LNCaP clone FGC (cell line): ENCODE data around the gene ESYT2.

ENCODE experiments used
- DNase-seq: peaks from one replicate; pipeline ENCODE4 v3.0.0-alpha.2; 2011; ENCODE audit warnings: low read depth
- H3K4me3 ChIP-seq: 2 replicates; pipeline ENCODE4 v1.5.1; 2011; ENCODE audit warnings: mild to moderate bottlenecking, low read depth, low read length, control low read depth
- TF ChIP-seq, protein P1 (sequence below): IDR thresholded peaks from 2 replicates; pipeline ENCODE4 v1.5.1; 2012; ENCODE audit warnings: mild to moderate bottlenecking; ENCODE audit not compliant: control insufficient read depth, insufficient read depth; ENCODE audit errors: extremely low read depth

The ESYT2 gene

DNA sequence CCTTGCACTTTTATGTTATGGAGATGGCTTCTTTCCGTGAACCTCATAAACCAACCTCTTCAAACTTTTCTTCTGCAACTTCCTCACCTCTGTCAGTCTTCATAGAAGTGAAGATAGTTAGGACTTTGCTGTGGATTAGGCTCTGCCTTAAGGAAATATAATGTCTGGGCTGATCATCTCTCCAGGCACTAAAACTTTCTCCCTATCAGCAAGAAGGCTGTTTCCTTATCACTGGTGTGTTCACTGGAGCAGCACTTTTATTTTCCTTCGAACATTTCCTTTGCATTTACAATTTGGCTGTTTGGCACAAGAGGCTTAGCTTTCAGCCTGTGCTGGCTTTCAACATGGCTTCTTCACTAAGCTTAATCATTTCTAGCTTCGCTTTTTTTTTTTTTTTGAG, 52.8 kb downstream of the ESYT2 start:
- no peak overlapping the region for H3K4me3 ChIP-seq

DNA sequence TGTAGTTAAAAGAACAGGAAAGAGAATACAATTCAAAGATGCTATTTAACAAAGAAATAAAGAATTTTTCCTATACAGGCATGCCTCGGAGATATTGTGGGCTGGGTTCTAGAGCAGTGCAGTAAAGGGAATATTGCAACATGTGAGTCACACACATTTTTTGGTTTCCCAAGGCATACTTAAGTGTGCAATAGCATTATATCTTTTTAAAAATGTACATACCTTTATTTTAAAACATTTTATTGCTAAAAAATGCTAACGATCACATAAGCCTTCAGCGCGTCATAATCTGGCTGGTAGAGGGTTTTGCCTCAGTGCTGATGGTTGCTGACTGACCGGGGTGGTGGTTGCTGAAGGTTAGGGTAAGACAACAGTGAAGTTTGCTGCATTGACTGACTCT, 54.4 kb downstream of the ESYT2 start:
- no peak overlapping the region for H3K4me3 ChIP-seq
- TF ChIP-seq, protein P1, sequence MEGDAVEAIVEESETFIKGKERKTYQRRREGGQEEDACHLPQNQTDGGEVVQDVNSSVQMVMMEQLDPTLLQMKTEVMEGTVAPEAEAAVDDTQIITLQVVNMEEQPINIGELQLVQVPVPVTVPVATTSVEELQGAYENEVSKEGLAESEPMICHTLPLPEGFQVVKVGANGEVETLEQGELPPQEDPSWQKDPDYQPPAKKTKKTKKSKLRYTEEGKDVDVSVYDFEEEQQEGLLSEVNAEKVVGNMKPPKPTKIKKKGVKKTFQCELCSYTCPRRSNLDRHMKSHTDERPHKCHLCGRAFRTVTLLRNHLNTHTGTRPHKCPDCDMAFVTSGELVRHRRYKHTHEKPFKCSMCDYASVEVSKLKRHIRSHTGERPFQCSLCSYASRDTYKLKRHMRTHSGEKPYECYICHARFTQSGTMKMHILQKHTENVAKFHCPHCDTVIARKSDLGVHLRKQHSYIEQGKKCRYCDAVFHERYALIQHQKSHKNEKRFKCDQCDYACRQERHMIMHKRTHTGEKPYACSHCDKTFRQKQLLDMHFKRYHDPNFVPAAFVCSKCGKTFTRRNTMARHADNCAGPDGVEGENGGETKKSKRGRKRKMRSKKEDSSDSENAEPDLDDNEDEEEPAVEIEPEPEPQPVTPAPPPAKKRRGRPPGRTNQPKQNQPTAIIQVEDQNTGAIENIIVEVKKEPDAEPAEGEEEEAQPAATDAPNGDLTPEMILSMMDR = no peak
- no peak for DNase-seq

More for the DNA sequence above, 52.8 kb downstream of the ESYT2 start:
- no peak for DNase-seq
- TF ChIP-seq, protein P1 = no peak

DNA sequence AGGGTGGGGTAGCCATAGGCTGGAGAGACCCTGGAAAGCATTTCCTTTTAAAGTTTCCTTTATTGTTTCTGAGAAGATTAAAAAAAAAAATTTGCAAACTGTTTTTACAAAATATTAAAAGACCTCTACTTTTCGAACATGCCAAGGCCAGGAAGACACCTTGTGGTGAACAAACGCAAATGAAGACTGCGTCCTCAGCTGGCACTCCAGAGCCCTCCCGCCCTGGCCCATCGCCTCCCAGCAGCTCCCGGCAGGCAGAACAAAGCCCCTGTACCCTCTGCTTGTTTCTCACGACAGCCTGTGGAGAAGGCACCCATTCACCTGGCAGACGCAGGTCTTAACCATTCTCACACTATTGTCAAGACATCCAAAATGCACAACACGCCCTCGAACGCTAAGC, 56.4 kb downstream of the ESYT2 start:
- H3K4me3 ChIP-seq = no peak overlapping the region
- TF ChIP-seq, protein P1 = no peak
- DNase-seq = no peak

DNA sequence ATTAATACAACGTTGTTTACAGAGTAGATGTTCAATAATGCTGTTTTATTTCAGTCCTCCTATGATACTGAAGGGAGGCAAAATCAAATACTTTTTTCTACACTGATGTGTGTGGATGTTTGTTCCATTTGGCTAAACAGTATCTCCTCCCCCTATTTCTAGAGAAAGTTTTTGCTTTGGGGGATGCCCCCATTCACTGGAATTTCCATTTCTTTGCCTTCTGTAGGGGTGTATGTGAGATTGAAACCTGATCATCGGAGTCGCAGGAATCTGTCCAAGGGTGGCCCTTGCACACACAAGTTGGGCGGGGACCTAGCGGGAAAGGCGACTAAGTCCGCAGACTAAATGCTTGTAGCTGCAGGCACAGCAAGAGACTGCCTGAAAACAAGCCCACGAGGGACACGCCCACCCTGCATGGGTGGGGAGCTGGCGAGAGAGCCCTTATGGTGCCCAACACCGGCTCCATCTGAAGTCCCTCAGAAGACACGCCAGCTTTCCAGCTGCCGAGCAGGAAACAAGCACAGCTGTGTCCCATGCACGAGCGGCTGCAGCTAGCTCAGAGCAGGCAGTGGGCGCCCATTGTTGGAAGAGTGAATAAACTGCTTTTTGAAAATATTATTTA, 58.0 kb downstream of the ESYT2 start:
- no peak for DNase-seq
- TF ChIP-seq, protein P1 = no peak
- H3K4me3 ChIP-seq = no peak overlapping the region

DNA sequence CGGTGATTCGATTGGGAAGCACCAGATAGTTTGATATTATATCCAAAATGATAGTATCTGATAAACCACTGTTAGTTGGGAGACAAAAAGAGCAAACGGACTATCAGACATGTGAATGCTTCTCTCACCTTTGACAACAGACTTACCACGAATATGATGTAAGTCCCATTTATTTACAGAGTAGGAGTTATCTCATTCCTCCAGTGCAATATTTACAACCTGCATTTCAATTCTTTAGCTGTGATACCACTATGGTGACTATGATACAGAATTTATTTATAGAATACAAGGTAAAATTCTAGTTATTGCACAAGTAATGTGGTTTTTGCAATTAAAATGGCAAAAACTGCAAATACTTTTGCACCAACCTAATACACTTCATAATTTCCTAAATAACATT, 61.6 kb downstream of the ESYT2 start:
- no peak overlapping the region for H3K4me3 ChIP-seq
- TF ChIP-seq, protein P1 = no peak
- DNase-seq = no peak

DNA sequence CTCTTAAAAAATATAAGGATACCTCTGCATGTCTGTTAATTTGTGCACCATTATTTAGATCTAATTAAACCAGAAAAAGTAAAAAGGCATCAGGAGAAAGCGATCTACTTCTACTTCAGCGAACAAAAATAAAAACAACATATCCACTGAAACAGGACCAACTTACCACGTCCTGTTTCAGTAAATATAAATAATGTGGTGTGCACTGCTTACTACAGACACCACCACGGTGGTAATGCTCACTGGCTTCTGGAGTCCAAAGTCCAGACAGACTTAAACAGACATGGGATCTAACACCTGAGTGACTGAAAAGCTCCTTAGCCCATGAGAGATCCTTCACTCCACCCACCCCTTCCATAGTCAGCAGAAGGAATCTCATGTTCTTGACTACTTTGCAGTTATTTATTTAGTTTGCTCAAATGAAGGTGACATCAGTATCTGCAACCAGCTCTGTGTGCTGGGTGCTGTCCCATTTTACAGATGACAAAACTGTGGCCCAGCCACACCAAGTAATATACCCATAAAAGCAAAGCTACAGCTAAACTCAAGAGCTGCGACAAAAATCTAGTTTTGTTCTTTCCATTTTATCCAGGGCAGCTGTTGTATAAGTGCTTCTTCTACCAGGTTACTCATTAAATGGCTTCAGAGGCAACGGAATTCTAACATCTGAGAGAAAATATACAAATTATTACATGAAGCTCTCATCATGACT, 62.6 kb downstream of the ESYT2 start:
- H3K4me3 ChIP-seq = no peak overlapping the region
- DNase-seq = no peak
- TF ChIP-seq, protein P1 = no peak
